ENCODE results near the gene UBE2V1.

The UBE2V1 gene

GRCh38 chr20:50062006-50062838, 50.7 kb downstream of the UBE2V1 start:
- DNase-seq (ENCODE audit: low read depth): no peak

GRCh38 chr20:50061151-50062005, 51.6 kb downstream of the UBE2V1 start:
- DNase-seq (ENCODE audit: low read depth): no peak

- no peak for DNase-seq (ENCODE audit: low read depth)
Observed at GRCh38 chr20:50058662-50059402, 54.1 kb downstream of the UBE2V1 start.

GRCh38 chr20:50057714-50058053, 55.3 kb downstream of the UBE2V1 start:
- DNase-seq (ENCODE audit: low read depth): no peak

- no peak for DNase-seq (ENCODE audit: low read depth)
Observed at GRCh38 chr20:50056951-50057713, 55.8 kb downstream of the UBE2V1 start.

GRCh38 chr20:50056408-50056926, 56.5 kb downstream of the UBE2V1 start:
- DNase-seq (ENCODE audit: low read depth): no peak

- DNase-seq (ENCODE audit: low read depth): no peak
Observed at GRCh38 chr20:50055524-50056083, 57.3 kb downstream of the UBE2V1 start.

- DNase-seq (ENCODE audit: low read depth): no peak
Observed at GRCh38 chr20:50054626-50055511, 58.1 kb downstream of the UBE2V1 start.

GRCh38 chr20:50054231-50054547, 58.8 kb downstream of the UBE2V1 start:
- no peak for DNase-seq (ENCODE audit: low read depth)

GRCh38 chr20:50053362-50054230, 59.4 kb downstream of the UBE2V1 start:
- no peak for DNase-seq (ENCODE audit: low read depth)

- DNase-seq (ENCODE audit: low read depth): no peak
Observed at GRCh38 chr20:50052550-50053361, 60.2 kb downstream of the UBE2V1 start.

GRCh38 chr20:50050660-50051308, 62.2 kb downstream of the UBE2V1 start:
- DNase-seq (ENCODE audit: low read depth): no peak

GRCh38 chr20:50050214-50050613, 62.7 kb downstream of the UBE2V1 start:
- DNase-seq (ENCODE audit: low read depth): no peak

- DNase-seq (ENCODE audit: low read depth): no peak
Observed at GRCh38 chr20:50049442-50050026, 63.4 kb downstream of the UBE2V1 start.

GRCh38 chr20:50048420-50049166, 64.4 kb downstream of the UBE2V1 start:
- DNase-seq (ENCODE audit: low read depth): no peak

- no peak for DNase-seq (ENCODE audit: low read depth)
Observed at GRCh38 chr20:50044353-50044960, 68.5 kb downstream of the UBE2V1 start.
